ENCODE measurements around the gene WDFY3.
A peak's percentile ranks its signal among the peaks of the same experiment; 100 is the strongest.

WDFY3 gene

DNA sequence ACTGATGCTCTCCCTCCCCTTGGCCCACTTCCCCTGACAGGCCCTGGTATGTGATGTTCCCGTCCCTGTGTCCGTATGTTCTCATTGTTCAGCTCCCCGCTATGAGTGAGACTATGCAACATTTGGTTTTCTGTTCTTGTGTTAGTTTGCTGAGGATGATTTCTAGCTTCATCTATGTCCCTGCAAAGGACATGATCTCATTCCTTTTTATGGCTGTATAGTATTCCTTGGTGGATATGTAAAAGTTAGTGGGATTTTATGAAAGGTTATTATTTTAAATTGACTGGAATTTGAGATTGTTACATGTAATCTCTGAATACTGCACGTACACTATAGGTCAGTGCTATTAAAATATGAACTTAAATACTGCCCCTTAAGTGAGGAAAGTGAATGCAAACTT is 184.0 kb downstream of the WDFY3 start:
- no peak for DNase-seq

DNA sequence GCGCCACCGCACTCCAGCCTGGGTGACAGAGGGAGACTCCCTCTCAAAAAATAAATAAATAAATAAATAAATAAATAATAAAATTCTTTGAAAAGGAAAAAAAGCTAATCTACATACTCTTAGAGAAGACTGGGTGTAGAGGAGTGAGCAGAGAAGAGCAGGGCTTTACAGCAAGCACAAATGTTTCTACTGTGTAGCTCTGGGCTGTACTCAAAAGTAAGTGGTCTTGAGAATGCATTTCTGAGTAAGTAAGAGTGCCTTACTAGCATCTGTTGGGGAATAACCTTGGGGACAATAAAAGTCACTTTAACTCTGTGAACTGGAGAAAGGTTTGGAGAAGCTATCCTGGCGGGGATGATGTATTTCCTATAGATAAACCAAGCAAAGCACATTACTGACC is 185.8 kb downstream of the WDFY3 start:
- no peak for DNase-seq

DNA sequence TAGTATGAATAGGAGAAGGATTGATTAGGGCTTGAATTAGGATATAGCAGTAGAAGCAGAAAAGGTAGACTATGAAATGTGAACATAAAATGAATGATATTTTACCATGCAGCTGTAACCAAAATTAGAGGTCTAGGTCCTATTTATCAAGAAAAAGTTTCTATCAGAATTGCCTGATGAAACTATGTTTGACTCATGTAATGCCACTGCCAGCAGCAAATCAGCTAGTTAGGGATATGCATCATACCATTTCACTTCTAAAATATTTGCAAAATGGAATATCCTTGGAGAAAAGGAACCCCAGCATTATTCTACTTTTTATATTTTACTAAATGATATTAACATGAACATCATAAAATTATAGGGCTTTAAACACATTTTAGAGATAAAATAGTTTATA is 188.4 kb downstream of the WDFY3 start:
- DNase-seq: no peak

DNA sequence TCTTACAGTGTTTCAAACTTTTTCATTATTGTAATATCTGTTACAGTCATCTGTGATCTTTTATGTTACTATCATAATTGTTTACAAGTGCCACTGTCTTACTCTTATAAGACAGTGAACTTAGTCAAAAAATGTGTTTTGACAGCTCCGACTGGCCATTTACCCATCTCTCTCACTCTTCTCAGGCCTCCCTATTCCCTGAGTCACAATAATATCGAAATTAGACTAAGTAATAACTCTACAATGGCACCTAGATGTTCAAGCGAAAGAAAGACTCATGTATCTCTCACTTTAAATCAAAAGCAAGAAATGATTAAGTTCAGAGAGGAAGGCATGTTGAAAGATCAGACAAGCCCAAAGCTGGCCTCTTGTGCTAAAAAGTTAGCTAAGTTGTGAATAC is 199.3 kb downstream of the WDFY3 start:
- no peak for DNase-seq

DNA sequence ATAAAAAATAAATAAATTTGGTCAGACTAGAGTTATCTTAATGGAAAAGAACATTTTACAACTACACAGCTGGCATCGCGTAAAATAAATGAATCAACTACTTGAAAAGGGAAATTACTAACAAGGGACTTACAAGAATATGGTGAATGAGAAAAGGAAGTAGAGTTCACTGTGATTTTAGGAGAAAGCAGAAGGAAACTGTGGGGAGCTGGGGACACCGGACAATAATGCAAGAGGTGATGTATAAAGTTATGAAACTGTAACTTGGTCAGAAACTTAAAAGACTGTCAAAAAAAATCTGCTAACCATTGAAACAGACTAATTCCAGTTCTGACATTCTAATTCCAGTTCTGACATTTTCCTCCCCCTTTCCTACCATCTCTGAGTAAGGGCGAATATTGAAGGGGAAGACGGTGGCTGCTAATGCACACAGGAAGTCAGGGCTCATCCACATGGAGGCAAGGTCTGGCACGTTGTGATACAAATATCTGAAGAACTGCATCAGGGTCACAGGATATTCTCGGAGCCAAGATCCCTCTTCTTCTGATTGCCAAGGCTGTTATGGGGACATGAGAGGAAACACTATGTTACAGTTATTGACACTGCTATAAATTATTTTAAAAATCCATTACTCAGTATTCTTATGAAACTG is 213.0 kb downstream of the WDFY3 start:
- no peak for DNase-seq

DNA sequence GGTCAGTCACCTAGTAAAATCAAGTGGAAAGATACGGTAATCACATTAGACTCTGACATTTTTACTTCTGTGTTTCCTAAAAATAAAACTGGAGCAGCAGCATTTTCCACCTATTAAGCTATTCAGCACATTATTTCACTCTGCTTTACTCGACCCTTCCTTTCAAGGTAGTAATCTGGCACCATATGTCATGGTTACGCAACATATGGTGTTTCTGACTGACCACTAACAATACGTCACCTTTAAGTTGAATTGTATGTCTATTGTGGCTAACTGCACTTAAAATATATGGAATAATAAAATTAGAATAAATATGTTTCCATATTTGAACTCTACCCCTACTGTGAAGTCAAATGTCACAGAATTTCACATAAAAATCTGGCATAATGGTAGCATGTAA is 214.8 kb downstream of the WDFY3 start:
- DNase-seq: no peak

DNA sequence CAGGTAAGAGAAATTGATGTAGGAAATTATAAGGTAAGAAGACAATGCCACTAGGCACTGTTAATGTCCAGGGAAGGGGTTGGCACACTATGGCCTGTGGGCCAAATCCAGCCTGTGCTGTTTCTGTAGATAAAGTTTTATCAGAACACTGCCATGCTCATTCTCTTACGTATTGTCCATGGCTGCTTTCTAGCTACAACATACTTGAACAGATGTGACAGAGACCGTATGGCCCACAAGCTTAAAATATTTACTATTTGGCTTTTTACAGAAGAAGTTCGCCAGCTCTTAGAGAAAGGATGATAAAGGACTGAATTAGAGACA is 215.6 kb downstream of the WDFY3 start:
- DNase-seq: no peak

DNA sequence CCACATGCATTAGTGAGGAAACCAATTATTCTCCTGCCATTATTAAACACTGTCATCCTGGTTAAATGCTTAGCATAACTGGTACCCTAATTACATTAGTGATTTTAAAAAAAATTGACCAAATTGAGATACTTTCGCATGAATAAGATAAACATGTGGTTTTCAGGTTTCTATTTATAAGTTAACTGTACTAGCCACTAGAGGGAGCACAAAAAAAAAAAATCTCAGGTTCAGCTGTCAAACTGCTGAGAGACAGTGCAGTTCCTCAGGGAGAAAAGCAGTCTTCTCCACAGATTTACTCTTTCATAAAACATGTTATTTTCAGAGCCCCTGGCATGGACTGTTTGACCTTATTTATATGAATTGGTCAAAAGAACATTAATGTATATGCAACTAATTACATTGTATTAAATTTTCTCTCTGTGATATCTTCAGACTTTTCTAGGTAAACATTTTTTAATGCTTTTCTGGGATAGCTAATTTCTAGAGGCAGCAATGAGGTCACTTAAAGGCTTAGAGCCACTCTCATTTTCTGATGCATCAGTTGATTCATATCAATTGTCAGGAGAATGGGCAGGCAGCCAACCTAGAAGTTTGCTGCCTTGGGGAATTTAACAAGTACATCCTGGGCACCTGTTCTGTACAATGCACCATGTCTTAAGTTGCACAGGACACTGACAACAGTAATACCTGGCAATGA is 216.1 kb downstream of the WDFY3 start:
- peak in 1 of 2 donors; percentile 80 for DNase-seq

DNA sequence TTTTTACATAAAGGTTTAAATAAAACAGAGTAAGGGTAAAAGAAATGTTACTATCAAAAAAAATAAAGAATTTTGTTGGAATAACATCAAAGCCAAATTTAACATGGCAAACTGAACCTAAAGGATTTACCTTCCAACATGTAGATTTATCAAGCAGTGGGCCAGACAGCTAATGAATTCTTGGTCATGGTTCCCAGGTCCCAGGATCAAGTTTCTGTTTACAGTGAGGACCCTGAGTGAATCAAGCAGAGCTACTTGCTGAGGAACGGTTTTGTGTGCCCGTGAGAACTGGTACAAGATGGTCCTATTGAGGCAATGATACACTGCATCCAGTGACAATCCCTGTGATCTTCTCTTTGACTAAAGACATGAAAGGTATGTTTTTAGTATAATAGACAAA is 226.4 kb downstream of the WDFY3 start:
- DNase-seq: no peak

DNA sequence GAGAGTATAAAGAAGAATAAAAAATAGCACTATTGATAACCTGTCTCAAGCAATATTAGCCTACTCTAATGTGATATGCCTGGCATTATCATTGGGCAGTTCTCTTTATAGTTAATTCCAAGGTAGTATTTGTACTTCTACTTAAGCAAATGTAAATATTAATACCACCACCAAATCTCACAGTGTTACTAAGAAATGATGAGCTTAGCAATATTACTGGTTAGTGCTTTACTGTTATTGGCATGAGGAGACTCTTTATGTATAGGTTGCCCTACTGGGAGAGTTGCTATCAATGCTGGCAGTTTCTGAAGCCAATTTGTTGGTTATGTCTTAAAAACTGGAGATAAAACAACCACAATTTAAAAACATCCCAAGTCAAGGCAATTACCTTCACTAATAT is 227.9 kb downstream of the WDFY3 start:
- no peak for DNase-seq

DNA sequence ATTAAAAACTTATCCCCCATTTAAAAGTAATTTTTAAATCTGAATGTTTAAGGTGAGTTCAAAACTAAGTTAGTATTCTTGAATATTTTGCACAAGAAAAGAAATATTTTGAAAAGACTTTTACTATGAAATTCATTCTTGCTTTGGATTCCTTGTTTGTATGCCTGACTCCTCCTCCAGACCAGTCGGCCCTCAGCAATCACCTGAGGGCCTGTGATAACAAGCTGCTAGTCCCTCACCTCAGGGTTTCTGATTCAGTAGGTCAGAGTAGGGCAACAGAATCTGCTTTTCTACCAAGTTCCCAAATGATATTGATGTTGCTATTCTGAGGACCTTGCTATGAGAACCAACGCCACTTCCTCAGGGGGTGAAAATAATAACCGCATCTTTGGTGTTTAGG is 228.8 kb downstream of the WDFY3 start:
- no peak for DNase-seq

DNA sequence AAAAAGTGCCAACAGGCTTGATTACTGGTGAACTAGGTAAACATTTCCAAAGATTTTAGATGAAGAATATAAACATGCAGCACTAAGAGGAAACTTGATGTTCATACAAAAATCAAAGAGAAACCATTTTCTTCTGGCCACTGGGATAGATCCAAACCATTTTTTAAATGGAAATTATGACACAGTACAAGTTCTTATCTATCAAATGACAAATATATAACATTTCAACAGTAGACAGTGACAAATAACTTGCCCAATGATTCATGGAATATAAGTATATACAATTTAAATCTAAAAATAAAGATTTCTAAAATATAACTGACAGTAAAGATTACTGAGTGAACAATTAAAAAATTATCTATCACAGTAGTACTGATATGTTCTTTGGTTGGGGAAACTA is 232.5 kb downstream of the WDFY3 start:
- no peak for DNase-seq

DNA sequence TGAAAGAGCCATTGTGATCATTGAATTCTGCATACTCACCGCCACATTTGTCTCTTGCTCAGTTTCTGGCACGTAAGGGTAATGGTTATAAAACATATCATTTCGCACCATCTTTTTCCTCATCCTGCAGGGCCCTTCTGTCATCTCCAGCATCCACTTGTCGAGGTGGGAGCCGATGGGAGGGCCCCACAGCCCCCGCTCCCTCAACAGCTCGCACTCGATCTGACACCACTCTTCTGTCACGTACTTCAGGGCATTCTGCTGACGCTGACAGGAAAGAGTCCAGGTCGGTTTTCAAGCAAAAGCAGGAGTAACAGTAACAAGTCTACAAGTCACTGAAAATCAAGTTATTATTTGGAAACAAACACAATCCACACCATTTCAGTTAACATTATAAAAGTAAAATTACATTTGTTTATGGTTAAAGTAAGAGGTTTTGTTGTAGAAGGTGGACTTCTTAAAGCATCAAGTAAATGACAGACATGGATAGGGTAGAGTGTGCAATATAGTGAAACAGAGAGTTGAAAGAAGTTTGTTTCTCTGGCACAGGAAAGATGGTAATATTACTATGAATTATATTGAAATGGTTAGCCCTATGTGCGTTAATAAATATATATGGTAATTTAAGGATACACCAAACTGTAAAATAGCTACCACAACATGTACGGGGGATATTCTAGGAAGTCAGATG is 233.0 kb downstream of the WDFY3 start:
- no peak for DNase-seq

DNA sequence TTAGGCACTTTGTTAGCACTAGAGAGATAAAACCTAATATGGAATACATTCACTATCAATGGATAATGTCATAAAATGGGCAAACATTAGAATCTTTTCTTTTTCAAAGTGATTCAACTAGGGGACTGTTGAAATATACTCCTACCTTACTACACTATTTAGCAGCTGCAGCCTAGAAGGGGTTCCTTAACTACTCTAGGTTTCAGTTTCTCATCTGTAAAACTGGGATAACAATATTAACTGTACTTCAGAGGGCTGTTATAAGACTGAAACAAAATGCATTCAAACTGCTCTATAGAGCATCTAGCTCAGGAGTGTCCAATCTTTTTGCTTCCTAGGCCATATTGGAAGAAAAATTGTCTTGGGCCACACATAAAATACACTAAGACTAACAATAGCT is 236.1 kb downstream of the WDFY3 start:
- DNase-seq: no peak

DNA sequence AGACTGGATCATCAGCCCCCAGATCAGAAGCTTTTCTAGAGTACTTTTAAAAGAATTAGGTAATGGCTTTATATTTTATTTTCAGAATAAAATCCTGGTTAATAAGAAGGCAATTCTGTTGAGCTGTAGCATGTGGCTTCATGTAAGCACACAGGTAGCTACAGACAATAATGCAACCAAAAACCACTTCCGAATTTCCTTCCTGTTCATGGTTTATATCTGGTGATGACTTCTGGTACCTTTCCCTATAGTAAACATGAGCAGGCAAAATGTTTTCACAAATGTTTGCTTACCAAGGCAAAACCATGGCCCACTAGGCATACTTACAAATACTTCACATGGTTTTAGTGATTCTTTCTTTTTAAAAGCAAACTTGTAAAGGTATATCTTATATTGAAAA is 239.0 kb downstream of the WDFY3 start:
- DNase-seq: no peak

DNA sequence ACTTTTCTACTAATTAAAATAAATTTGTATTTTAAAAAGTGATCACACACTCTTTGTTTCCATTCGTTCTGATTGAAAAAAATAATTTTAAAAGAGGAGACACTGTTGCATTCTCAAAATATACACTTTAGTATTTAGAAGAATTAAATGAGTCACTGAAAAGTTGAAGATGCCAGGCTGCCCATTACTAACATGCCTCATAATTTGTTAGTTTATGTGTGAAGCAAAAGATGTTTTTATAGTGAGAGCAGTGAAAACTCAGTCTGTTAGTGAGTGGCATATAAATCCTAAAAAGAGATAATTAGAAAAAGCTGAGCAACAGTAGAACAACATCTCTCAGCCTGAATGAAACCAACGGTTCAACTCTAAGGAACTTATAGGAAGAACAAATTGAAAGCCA is 240.1 kb downstream of the WDFY3 start:
- no peak for DNase-seq

DNA sequence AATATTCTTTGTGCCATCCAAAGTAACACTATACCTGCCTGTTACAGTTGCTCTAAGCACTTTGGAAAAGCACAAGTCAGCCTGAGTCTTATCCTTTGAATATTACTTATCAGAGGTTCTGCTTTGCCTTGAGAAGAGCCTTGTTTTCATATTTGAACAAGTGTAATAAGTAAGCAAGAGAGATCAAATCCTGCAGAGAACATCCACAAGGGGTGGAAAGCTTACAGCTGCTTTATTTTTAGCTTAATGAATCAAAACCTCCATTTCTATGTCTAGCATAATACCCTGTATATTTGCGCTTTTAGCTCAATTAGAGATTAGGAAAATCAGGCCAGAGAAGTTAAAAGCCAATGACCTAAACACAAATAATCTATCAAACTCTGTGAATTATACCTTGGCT is 243.8 kb downstream of the WDFY3 start:
- DNase-seq: no peak

DNA sequence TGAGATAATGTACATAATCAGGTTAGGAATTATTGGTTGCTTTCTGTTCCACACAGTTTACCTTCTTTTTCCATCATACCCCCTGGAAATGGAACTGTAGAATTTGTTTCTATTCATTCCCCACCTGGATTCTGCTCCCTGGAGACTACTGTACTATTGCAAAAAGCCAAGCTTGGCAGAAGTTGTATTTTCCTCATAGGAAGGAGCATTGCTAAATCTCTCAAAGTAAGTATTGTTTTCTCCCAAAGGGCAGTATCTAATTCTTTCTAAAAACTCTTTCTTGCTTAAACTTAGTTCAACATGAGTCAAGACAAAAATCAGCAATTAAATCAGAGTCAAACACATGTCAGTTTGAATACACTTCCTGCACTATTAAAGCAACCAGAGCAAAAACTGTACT is 247.4 kb downstream of the WDFY3 start:
- no peak for DNase-seq

DNA sequence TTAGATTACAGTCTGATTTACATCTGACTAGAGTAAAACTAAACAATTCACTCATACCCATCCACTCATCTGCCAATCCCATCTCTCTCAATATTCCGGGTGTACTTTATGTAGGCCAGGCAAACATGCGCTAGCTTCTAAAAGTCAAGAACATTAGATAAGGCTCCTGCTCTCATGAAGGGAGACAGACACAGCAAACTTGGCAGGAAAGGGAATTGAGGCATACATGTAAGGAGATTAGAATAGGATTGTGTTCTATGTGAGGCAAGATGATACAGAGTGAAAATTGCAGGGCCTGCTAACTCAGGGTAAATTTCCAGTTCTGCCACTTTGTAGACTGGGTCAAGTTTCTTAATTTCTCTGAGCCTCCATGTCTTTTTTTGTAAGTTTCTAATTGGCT is 247.8 kb downstream of the WDFY3 start:
- no peak for DNase-seq

DNA sequence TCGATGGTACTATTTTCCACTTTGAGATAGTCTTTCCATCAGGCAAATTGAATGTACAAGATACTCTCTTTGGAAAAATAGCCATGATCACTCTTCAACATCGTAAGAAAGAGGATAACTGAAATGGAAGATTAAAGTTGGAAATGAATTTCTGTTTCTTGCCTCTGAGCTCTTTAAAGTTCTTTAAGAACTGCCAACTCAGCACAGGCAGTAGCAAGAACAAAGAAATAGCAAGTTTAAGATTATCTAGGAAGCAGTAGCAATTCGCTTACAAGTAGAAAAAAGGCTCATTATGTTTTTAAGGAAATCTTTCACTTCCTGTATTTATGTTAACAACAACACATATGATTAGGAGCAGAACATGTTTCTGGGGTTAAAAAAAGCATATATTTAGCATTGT is 255.9 kb downstream of the WDFY3 start:
- no peak for DNase-seq

DNA sequence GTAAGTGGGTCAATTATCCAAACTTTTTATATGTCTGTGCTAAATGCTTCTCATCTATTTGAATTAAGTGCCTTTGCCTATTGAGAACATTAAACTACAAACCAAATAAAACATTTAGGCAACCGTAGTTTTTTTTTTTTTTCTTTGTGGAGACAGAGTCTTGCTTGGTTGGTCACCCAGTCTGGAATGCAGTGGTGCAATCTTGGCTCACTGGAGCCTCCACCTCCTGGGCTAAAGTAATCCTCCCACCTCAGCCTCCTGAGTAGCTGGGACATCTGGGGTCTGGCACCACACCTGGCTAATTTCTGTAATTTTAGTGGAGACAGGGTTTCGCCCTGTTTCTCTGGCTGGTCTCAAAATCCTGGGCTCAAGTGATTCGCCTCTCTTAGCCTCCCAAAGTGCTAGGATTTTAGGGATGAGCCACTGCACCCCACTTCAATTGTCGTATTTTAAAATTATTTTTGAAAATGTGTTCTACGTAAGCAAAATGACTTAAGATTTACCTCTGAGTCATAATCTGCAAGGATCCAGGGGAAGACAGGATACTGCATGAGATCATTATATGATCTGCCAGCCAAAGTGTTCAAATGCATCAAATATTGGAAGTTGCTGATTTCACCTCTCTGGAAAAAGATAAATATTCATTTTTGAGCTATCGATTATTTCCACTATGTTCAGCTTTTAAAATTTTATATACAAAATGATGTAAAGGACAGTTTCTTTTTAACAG is 257.9 kb downstream of the WDFY3 start:
- DNase-seq: no peak

DNA sequence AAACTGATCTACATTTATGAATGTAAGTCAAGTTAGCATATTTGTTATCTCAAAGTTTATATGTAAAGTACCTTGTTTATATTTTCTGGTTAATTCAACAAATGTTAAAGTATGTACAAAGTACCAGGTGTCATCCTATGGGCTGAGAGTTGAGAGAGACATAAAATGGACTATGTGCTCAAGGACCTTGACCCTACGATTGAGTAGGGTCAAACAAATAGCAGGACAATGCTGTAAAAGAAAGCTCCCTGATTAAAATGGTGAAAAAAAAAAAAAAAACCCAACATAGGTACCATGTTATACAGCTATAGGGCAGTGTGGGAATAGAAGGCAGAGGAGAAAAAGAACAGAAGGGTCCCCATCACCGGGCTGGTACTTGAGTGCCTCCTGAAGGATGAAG is 260.2 kb downstream of the WDFY3 start:
- no peak for DNase-seq

DNA sequence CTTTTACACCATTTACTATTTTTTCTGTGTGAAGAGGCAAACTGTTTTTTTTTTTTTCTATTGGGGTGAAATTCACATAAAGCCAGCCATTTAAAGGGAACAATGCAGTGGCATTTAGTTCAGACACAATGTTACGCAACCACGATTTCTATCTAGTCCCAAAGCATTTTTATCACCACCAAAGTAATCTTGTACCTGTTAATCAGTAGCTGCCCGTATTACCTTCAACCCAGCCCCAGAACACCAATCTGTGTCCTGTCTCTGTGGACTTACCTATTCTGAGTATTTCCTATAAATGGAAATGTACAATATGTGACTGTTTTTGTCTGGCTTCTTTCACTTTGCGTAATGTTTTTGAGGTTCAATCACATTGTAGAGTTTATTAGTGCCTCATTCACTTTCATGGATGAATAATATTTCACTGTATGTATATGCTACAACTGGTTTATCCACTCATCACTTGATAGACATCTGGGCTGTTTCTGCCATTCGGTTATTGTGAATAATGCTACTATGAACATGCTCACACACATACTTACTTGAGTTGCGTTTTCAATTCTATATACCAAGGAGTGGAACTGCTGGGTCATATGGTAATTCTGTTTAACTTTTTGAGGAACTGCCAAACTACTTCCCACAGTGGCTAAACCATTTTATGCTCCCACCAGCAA is 267.4 kb downstream of the WDFY3 start:
- no peak for DNase-seq
